ENCODE measurements around the gene ASTL. TPM values are rescaled to one million over a fixed set of nuclear protein-coding genes. Genes with fewer than 3 reads are reported as not detected.

Gene ASTL
- total and polyA plus RNA-seq, 2 of the 13 experiments (the other 11 are each of a cell fraction or from before 2014, with no cell fraction given), result not detected

GRCh38 chr2:96184989-96185388 is 46.7 kb upstream of the ASTL start:
- H3K36me3 ChIP-seq (replicated peaks in 1 of 2; ENCODE audit: control insufficient read depth in 1 of 2, insufficient read depth in 2 of 2, low read length in 2 of 2), result peaks cover 21 to 43% of the 10 kb centered on the region in 2 experiments
- intact Hi-C loops (cut with micrococcal nuclease; ENCODE audit: unreplicated experiment) (loop anchor here (1.0 kb wide), 1 partner anchor 28 kb away; no protein-coding TSS in a partner anchor), in situ Hi-C loops (cut with HindIII; ENCODE audit: extremely low pct_ligation_motif_present, low pct_unique_long_range_greater_than_20kb) (no loop called here)
- H3K4me3 ChIP-seq (replicated peaks in 1 of 3; ENCODE audit: insufficient read depth in 1 of 3, low read depth in 2 of 3, low read length in 3 of 3), result no peak overlapping the region
- no peak overlapping the region for H2AFZ ChIP-seq (ENCODE audit: low read length)
- 0 out of 2 replicates have a peak, but pooled peaks have one; percentile 50 for TF ChIP-seq POLR2AphosphoS2 (IDR thresholded peaks at IDR 0.05; ENCODE audit: low read depth, low read length)
- no peak for TF ChIP-seq GFI1 (CRISPR knock-in tag; IDR thresholded peaks at IDR 0.05; ENCODE audit: borderline replicate concordance)
- TF ChIP-seq RBM22 (optimal IDR thresholded peaks at IDR 0.05; ENCODE audit: low read length), result peak; percentile 65
- no peaks in the 10 kb centered on the region for H3K9me3 ChIP-seq (ENCODE audit: low read length)
- H3K4me1 ChIP-seq (ENCODE audit: insufficient read depth, low read length), result peaks cover 28% of the 10 kb centered on the region
- ChIA-PET CTCF (ENCODE audit: low intra/inter-chr PET ratio, low total read pairs) (no interaction called here), POLR2A (interaction anchor here (3.1 kb wide), 1 partner anchor 24 kb away, joined by 9 read pairs; the partner anchor contains the start of gene STARD7)
- H4K20me1 ChIP-seq (ENCODE audit: insufficient read depth, low read length), result peaks cover 6% of the 10 kb centered on the region; the same call in 1 of the 2 replicates
- DNase-seq (ENCODE audit: low spot score), result no peak
- H3K79me2 ChIP-seq (ENCODE audit: insufficient read depth, low read length), result no peaks in the 10 kb centered on the region
- 97% methylated on average over 8 of the region's 8 CpGs for WGBS (ENCODE audit: low lambda C conversion rate)
- ATAC-seq, result no peak
- H3K9ac ChIP-seq (ENCODE audit: insufficient read depth, low read depth, low read length), result no peak overlapping the region
- H3K27me3 ChIP-seq (ENCODE audit: control insufficient read depth in 1 of 2, insufficient read depth in 2 of 2, low read length in 2 of 2), result no peaks in the 10 kb centered on the region
- BruUV-seq (replicated peaks), result TSS peak; percentile 44
- no peak overlapping the region for H3K4me2 ChIP-seq (ENCODE audit: low read depth, low read length)
- FAIRE-seq, result no peak
- no peak overlapping the region for H3K27ac ChIP-seq (ENCODE audit: extremely low read length, insufficient read depth, low read length)

GRCh38 chr2:96184188-96184587 is 45.9 kb upstream of the ASTL start:
- WGBS (ENCODE audit: low lambda C conversion rate), result 95% methylated on average over 8 of the region's 8 CpGs
- POLR2A ChIA-PET, result interaction anchor here (3.1 kb wide), 1 partner anchor 24 kb away, joined by 9 read pairs; the partner anchor contains the start of gene STARD7
- no peak for FAIRE-seq

More at GRCh38 chr2:96184188-96184587, 45.9 kb upstream of the ASTL start:
- no peak overlapping the region for H3K27ac ChIP-seq (ENCODE audit: extremely low read length, insufficient read depth, low read length)
- H3K4me2 ChIP-seq (ENCODE audit: low read depth, low read length), result no peak overlapping the region
- in situ Hi-C loops (cut with HindIII; ENCODE audit: extremely low pct_ligation_motif_present, low pct_unique_long_range_greater_than_20kb) (no loop called here), intact Hi-C loops (cut with micrococcal nuclease; ENCODE audit: unreplicated experiment) (no loop called here)
- H4K20me1 ChIP-seq (ENCODE audit: insufficient read depth, low read length), result peaks cover 6% of the 10 kb centered on the region; the same call in 1 of the 2 replicates
- TF ChIP-seq RBM22 (optimal IDR thresholded peaks at IDR 0.05; ENCODE audit: low read length), result peak; percentile 91
- 0 out of 2 replicates have a peak, but pooled peaks have one; percentile 50 for TF ChIP-seq PAF1 (CRISPR knock-in tag; IDR thresholded peaks at IDR 0.05)
- TF ChIP-seq ZNF777 (CRISPR knock-in tag; IDR thresholded peaks at IDR 0.05), result no peak
- peak; percentile 40 for TF ChIP-seq POLR2AphosphoS5 (IDR thresholded peaks at IDR 0.05; ENCODE audit: low read depth, low read length)
- TF ChIP-seq HMGXB4 (CRISPR knock-in tag; IDR thresholded peaks at IDR 0.05; ENCODE audit: borderline replicate concordance in 1 of 2, low read depth in 1 of 2), result no peak
- peak; percentile 75 for TF ChIP-seq ZBTB33 (CRISPR knock-in tag; IDR thresholded peaks at IDR 0.05)
- peak in 1 of 2 experiments; percentile 50; a peak in 2 of 4 replicates for TF ChIP-seq POLR2A (IDR thresholded peaks at IDR 0.05; ENCODE audit: insufficient read depth in 1 of 2, low read depth in 2 of 2, low read length in 2 of 2)
- peak; percentile 79 for TF ChIP-seq AGO2 (optimal IDR thresholded peaks at IDR 0.05; ENCODE audit: low read depth, low read length)
- H3K27me3 ChIP-seq (ENCODE audit: control insufficient read depth in 1 of 2, insufficient read depth in 2 of 2, low read length in 2 of 2), result no peaks in the 10 kb centered on the region
- no peak; the same call in 2 of the 3 replicates for ATAC-seq
- H3K9ac ChIP-seq (ENCODE audit: insufficient read depth, low read depth, low read length), result no peak overlapping the region
- no peak for DNase-seq (ENCODE audit: low spot score)
- H3K36me3 ChIP-seq (replicated peaks in 1 of 2; ENCODE audit: control insufficient read depth in 1 of 2, insufficient read depth in 2 of 2, low read length in 2 of 2), result peaks cover 20 to 40% of the 10 kb centered on the region in 2 experiments
- no TSS peak for BruUV-seq (replicated peaks)
- no peak overlapping the region for H2AFZ ChIP-seq (ENCODE audit: low read length)
- CTCF ChIA-PET (ENCODE audit: low intra/inter-chr PET ratio, low total read pairs), result no interaction called here
- no peaks in the 10 kb centered on the region for H3K9me3 ChIP-seq (ENCODE audit: low read length)
- H3K4me1 ChIP-seq (ENCODE audit: insufficient read depth, low read length), result peaks cover 27% of the 10 kb centered on the region
- no peaks in the 10 kb centered on the region for H3K79me2 ChIP-seq (ENCODE audit: insufficient read depth, low read length)
- no peak overlapping the region for H3K4me3 ChIP-seq (replicated peaks in 1 of 3; ENCODE audit: insufficient read depth in 1 of 3, low read depth in 2 of 3, low read length in 3 of 3)
